Heart left ventricle (tissue), 16 donors: ENCODE measurements around the gene SPATA2. TPM values are rescaled to one million over a fixed set of nuclear protein-coding genes. Genes with fewer than 3 reads are reported as not detected.
"Not testable (repeated sequence)": the region's sequence is repeated elsewhere in the genome, so short reads cannot be mapped to it uniquely, and the experiment has no call there.

Experiments
- ATAC-seq, 4 donors: fragments of 200-7000 bp; cut with Tn5 transposase; one replicate each; pipeline ENCODE4 v1.9.1; 2020 to 2022; ENCODE audit warnings: moderate library complexity in 4 of 4, mild to moderate bottlenecking in 3 of 4, moderate number of reproducible peaks in 1 of 4
- DNase-seq, 5 donors: peaks; one replicate each; pipeline ENCODE4 v3.0.0-alpha.2; 2020
- H3K27ac ChIP-seq, 12 donors: fragments of 200-600 bp; sonication (generic) in 4 of 12; one replicate each; pipeline versions ENCODE4 v1.5.0 to v1.8.0; 2016 to 2022; ENCODE audit warnings: mild to moderate bottlenecking in 2 of 12
- H3K27me3 ChIP-seq, 9 donors: fragments of 200-600 bp; sonication (generic) in 2 of 9; one replicate each; pipeline versions ENCODE4 v1.5.1 to v1.8.0; 2016 to 2022; ENCODE audit warnings: mild to moderate bottlenecking in 3 of 9
- H3K36me3 ChIP-seq, 9 donors: fragments of 200-600 bp; sonication (generic) in 2 of 9; one replicate each; pipeline versions ENCODE4 v1.5.0 to v1.8.0; 2018 to 2022; ENCODE audit warnings: mild to moderate bottlenecking in 2 of 9
- H3K4me1 ChIP-seq, 12 donors: fragments of 200-600 bp; sonication (generic) in 4 of 12; one replicate each; pipeline versions ENCODE4 v1.5.0 to v1.8.0; 2016 to 2022; ENCODE audit warnings: mild to moderate bottlenecking in 3 of 12
- H3K4me3 ChIP-seq, 12 donors: fragments of 200-600 bp; sonication (generic) in 4 of 12; one replicate each; pipeline versions ENCODE4 v1.5.0 to v1.8.0; 2017 to 2022; ENCODE audit warnings: mild to moderate bottlenecking in 9 of 12, moderate library complexity in 4 of 12
- H3K9me3 ChIP-seq, 12 donors: fragments of 200-600 bp; sonication (generic) in 4 of 12; one replicate each; pipeline versions ENCODE4 v1.5.0 to v1.8.0; 2016 to 2022; ENCODE audit warnings: mild to moderate bottlenecking in 1 of 12
- POLR2A ChIP-seq, 2 donors: fragments of 450-650 bp; IDR thresholded peaks; one replicate each; pipeline ENCODE4 v1.6.1; 2017; ENCODE audit warnings: antibody characterized with exemption in 2 of 2, mild to moderate bottlenecking in 2 of 2, moderate library complexity in 2 of 2
- WGBS, 4 donors: extraction: QIAGEN DNeasy Blood & Tissue Kit in 2 of 4; methylation state at CpG; one replicate each; pipeline versions ENCODE4 v1.1.5 to v1.1.7; 2013 to 2018; 5-methylcytosine and 5-hydroxymethylcytosine counted together
- intact Hi-C, 10 donors: fragments of 100-400 bp; cut with DNase I; formaldehyde crosslinking; loops; one replicate each; pipeline versions ENCODE4 v1.11.1 to v1.14.2; 2022
- long read RNA-seq, 3 donors: library from polyadenylated mRNA; unstranded; transcript quantifications; one replicate each; pipeline ENCODE4 v2.0.0, GENCODE V29; 2020 to 2021
- polyA plus RNA-seq, 2 donors: library from polyadenylated mRNA; stranded (reverse); fragments of 200-250 nt; gene quantifications; one replicate each; pipeline ENCODE4 v1.2.3, GENCODE V29; 2013
- total RNA-seq, 9 donors: library from RNA; depleted of rRNA in 2 of 9; stranded (reverse); fragments of >200 nt in 2 of 9; fragmentation: NEBNext Ultra II Directional in 3 of 9; extraction: Animal tissue kit (Norgen Biotek cat#: 25700) in 3 of 9; gene quantifications; one replicate each; pipeline versions ENCODE4 v1.1.0 to v1.2.4, GENCODE V29; 2016 to 2023
- TF ChIP-seq, protein P1 (sequence below), 12 donors: fragments of 200-600 bp; sonication (generic) in 4 of 12; IDR thresholded peaks; one replicate each; pipeline versions ENCODE4 v1.5.0 to v1.8.0; 2018 to 2022; ENCODE audit warnings: antibody characterized with exemption in 12 of 12, mild to moderate bottlenecking in 5 of 12
- donor health status: ischemic (EF 13 %, LVEDD 7.1; RV severe dilation, severe dysfunction).
- donor health status: healthy with polysubstance abuse.
- donor health status: DM: no; HTN: yes; CAD: no.
- donor health status: DM: no; HTN: no; CAD: no.
- donor health status: ischemic (EF 25% LVEDD 6.9; RV normal size, moderate dysfunction).
- donor health status: ischemic (EF 25% LVEDD 5.7; RV mildly dilated, moderate dysfunction).
- donor health status: healthy.
- donor health status: DM: yes; HTN: yes; CAD: no.
- donor health status: ischemic (EF 35%, LVEDD 5.7; RV mildly dilated, moderate dysfunction).
- donor health status: nonischemic (EF 11% LVEDD 7.7; RV severe dilation, severe dysfunction).
- donor health status: DM: yes; HTN: yes; CAD: no.
- donor health status: PGD.
- donor health status: ischemic (EF 29% LVEDD 5.4; RV normal size, mild dysfunction).
- donor health status: nonischemic (EF 23%, LVEDD 6.1; RV moderate dilation, normal function).

Gene SPATA2, protein sequence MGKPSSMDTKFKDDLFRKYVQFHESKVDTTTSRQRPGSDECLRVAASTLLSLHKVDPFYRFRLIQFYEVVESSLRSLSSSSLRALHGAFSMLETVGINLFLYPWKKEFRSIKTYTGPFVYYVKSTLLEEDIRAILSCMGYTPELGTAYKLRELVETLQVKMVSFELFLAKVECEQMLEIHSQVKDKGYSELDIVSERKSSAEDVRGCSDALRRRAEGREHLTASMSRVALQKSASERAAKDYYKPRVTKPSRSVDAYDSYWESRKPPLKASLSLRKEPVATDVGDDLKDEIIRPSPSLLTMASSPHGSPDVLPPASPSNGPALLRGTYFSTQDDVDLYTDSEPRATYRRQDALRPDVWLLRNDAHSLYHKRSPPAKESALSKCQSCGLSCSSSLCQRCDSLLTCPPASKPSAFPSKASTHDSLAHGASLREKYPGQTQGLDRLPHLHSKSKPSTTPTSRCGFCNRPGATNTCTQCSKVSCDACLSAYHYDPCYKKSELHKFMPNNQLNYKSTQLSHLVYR
- 1 to 10 TPM; 5.9 to 9.3 (median 7.8) TPM for total RNA-seq
- 1 to 10 TPM; 4.3 to 8.0 TPM for polyA plus RNA-seq
- long read RNA-seq, donor 1, full-length matches to known transcripts, result 2 of 10 reads
- long read RNA-seq, donor 1, partial matches to known transcripts, result 0 of 10 reads
- long read RNA-seq, donor 1, other reads (novel, unspliced or antisense), result 8 of 10 reads
- long read RNA-seq, donor 2, full-length matches to known transcripts, result 19 of 27 reads
- long read RNA-seq, donor 2, partial matches to known transcripts, result 7 of 27 reads
- long read RNA-seq, donor 2, other reads (novel, unspliced or antisense), result 1 of 27 reads
- long read RNA-seq, donor 3, full-length matches to known transcripts, result 6 of 12 reads
- long read RNA-seq, donor 3, partial matches to known transcripts, result 1 of 12 reads
- long read RNA-seq, donor 3, other reads (novel, unspliced or antisense), result 5 of 12 reads

DNA sequence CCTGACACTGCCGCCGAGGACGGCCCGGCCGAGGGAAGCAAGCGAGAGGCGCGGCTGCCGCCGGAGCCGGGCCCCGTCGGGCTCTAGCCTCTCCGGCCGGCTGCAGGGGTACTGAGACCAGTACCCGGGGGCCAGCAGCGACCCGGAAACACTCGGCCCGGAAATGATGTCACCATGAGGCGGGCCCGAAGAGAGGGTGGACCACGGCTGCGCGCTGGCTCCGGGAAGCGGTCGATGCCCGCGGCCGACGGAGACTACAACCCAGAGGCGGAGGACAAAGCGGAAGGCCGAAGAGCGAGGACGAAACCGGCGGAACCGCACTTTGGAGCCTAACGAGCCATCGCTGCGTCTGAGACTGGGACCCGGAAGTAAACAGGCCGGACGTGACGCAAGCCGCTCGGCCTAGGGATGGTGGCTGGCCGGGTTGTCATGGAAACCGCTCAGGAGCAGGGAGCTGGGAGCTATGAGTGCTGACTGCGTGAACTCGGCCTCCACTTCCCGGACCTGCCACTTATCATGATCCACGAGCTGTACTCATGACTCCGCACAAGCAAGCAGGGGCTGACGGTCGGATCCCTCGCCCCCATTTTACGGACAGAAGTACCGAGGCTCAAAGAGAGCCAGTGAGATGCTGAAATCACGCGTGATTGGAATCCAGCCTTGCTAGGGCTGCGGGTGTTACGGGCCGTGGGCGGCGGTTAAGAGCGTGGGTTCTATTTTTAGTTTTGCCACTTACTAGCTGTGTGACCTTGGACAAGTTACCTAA lies at the start of gene SPATA2:
TSS of gene SPATA2 (minus strand) at position 150 of the 766 bp plus-strand sequence. CDS start 7,039 bp downstream, outside the sequence.
- DNase-seq, result peak; percentile 96 to 99 (median 97)
- Histone ChIP-seq H3K27me3 (no peaks in the 10 kb centered on the region), H3K36me3 (no peaks in the 10 kb centered on the region), H3K27ac (peak within 1 kb of the TSS; percentile 93 to 100 (median 99)), H3K4me3 (peak within 1 kb of the TSS; percentile 72 to 99 (median 96)), H3K4me1 (peaks cover 9 to 54% (median 37%) of the 10 kb centered on the region in 12 donors), H3K9me3 (no peaks in the 10 kb centered on the region)
- ATAC-seq, result peak; percentile 90 to 95 (median 94)
- intact Hi-C loops, result loop anchor here in 2 of 10 donors (10.0 kb wide), 2 partner anchors 201 to 301 kb away; partner anchors contain the start of gene B4GALT5 (in 1 of the 2)
- WGBS, 4 donors, result 0 to 2% (median 0%) methylated on average over 42 to 69 of the region's 69 CpGs
- TF ChIP-seq POLR2A (IDR thresholded peaks at IDR 0.05), result peak in 1 of 2 donors; percentile 57
- TF ChIP-seq, protein P1, sequence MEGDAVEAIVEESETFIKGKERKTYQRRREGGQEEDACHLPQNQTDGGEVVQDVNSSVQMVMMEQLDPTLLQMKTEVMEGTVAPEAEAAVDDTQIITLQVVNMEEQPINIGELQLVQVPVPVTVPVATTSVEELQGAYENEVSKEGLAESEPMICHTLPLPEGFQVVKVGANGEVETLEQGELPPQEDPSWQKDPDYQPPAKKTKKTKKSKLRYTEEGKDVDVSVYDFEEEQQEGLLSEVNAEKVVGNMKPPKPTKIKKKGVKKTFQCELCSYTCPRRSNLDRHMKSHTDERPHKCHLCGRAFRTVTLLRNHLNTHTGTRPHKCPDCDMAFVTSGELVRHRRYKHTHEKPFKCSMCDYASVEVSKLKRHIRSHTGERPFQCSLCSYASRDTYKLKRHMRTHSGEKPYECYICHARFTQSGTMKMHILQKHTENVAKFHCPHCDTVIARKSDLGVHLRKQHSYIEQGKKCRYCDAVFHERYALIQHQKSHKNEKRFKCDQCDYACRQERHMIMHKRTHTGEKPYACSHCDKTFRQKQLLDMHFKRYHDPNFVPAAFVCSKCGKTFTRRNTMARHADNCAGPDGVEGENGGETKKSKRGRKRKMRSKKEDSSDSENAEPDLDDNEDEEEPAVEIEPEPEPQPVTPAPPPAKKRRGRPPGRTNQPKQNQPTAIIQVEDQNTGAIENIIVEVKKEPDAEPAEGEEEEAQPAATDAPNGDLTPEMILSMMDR (IDR thresholded peaks at IDR 0.05), result no peak

GRCh38 chr20:49961413-49961812 lies 46.1 kb upstream of the SPATA2 start:
- Histone ChIP-seq H3K27ac (no peak overlapping the region), H3K9me3 (no peaks in the 10 kb centered on the region), H3K4me1 (peaks cover 0 to 8% (median 0%) of the 10 kb centered on the region in 12 donors), H3K36me3 (peaks cover 0 to 49% (median 22%) of the 10 kb centered on the region in 9 donors), H3K27me3 (no peaks in the 10 kb centered on the region), H3K4me3 (no peak overlapping the region)
- ATAC-seq (peak in 1 of 4 donors; percentile 37), DNase-seq (no peak)
- intact Hi-C loops, result loop anchor here in 1 of 10 donors (10.0 kb wide), 1 partner anchor 503 kb away; no protein-coding TSS in a partner anchor
- TF ChIP-seq POLR2A (IDR thresholded peaks at IDR 0.05), result no peak
- TF ChIP-seq, protein P1 (IDR thresholded peaks at IDR 0.05), result no peak
- WGBS, 4 donors, result 78 to 85% (median 82%) methylated on average over 4 of the region's 4 CpGs

- WGBS, 4 donors, result 77 to 87% (median 80%) methylated on average over 12 of the region's 12 CpGs
- H3K4me3 ChIP-seq, H3K4me1 ChIP-seq, intact Hi-C loops, ATAC-seq, H3K9me3 ChIP-seq, H3K27me3 ChIP-seq: not testable (repeated sequence)
- peak overlapping the region in 2 of 12 donors; percentile 8 to 27 for H3K27ac ChIP-seq
- DNase-seq, result peak in 4 of 5 donors; percentile 38 to 84 (median 72)
- peaks cover 0 to 69% (median 53%) of the 10 kb centered on the region in 9 donors for H3K36me3 ChIP-seq
Observed at GRCh38 chr20:49957089-49957938, 42.0 kb upstream of the SPATA2 start.
